ENCODE measurements around the gene RPS6KA3.

RPS6KA3 gene

GRCh38 chrX:20284992-20285391 is 18.3 kb upstream of the RPS6KA3 start:
- Histone ChIP-seq H3K36me3 (ENCODE audit: control insufficient read depth, insufficient read depth, low read length) (no peaks in the 10 kb centered on the region), H3K9me3 (ENCODE audit: control insufficient read depth, low read length) (no peaks in the 10 kb centered on the region), H3K4me1 (ENCODE audit: control insufficient read depth, insufficient read depth, low read length, poor library complexity, severe bottlenecking) (no peaks in the 10 kb centered on the region), H3K4me3 (ENCODE audit: extremely low read depth, insufficient read depth, low read length, poor library complexity, severe bottlenecking) (no peak overlapping the region), H3K27ac (ENCODE audit: low read depth, low read length, severe bottlenecking) (no peak overlapping the region)
- 100% methylated on average over 1 of the region's 1 CpG; no CpG with 5 or more reads in 1 of the 2 experiments for WGBS, 2 experiments (ENCODE audit: insufficient coverage in 2 of 2)

GRCh38 chrX:20284444-20284843 is 17.7 kb upstream of the RPS6KA3 start:
- no peak overlapping the region for H3K4me3 ChIP-seq (ENCODE audit: extremely low read depth, insufficient read depth, low read length, poor library complexity, severe bottlenecking)
- no peak overlapping the region for H3K27ac ChIP-seq (ENCODE audit: low read depth, low read length, severe bottlenecking)
- 100% methylated on average over 1 of the region's 1 CpG for WGBS, 2 experiments (ENCODE audit: insufficient coverage in 2 of 2)
- no peaks in the 10 kb centered on the region for H3K36me3 ChIP-seq (ENCODE audit: control insufficient read depth, insufficient read depth, low read length)
- H3K9me3 ChIP-seq (ENCODE audit: control insufficient read depth, low read length), result no peaks in the 10 kb centered on the region
- no peaks in the 10 kb centered on the region for H3K4me1 ChIP-seq (ENCODE audit: control insufficient read depth, insufficient read depth, low read length, poor library complexity, severe bottlenecking)

GRCh38 chrX:20280938-20281337 is 14.2 kb upstream of the RPS6KA3 start:
- H3K4me1 ChIP-seq (ENCODE audit: control insufficient read depth, insufficient read depth, low read length, poor library complexity, severe bottlenecking), result no peaks in the 10 kb centered on the region
- H3K4me3 ChIP-seq (ENCODE audit: extremely low read depth, insufficient read depth, low read length, poor library complexity, severe bottlenecking), result no peak overlapping the region
- no peak overlapping the region for H3K27ac ChIP-seq (ENCODE audit: low read depth, low read length, severe bottlenecking)
- H3K36me3 ChIP-seq (ENCODE audit: control insufficient read depth, insufficient read depth, low read length), result no peaks in the 10 kb centered on the region
- no CpG with 5 or more reads among the region's 4 CpGs for WGBS, 2 experiments (ENCODE audit: insufficient coverage in 2 of 2)
- H3K9me3 ChIP-seq (ENCODE audit: control insufficient read depth, low read length), result no peaks in the 10 kb centered on the region

DNA sequence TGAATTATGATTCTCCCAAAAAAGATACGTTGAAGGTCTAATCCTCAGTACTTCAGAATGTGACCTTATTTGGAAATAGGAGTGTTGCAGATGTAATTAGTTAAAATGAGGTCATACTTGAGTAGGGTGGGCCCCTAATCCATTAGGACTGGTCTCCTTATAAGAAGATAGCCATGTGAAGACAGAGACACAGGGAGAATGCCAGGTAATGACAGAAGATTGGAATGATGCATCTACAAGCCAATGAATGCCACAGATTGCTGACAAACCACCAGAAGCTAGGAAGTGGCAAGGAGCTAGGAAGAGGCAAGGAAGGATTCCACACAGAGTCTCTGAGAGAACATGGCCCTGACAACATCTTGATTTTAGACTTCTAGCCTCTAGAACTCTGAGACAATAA is 7.4 kb upstream of the RPS6KA3 start:
- Histone ChIP-seq H3K4me3 (ENCODE audit: extremely low read depth, insufficient read depth, low read length, poor library complexity, severe bottlenecking) (no peak overlapping the region), H3K4me1 (ENCODE audit: control insufficient read depth, insufficient read depth, low read length, poor library complexity, severe bottlenecking) (peaks cover 19% of the 10 kb centered on the region), H3K36me3 (ENCODE audit: control insufficient read depth, insufficient read depth, low read length) (no peaks in the 10 kb centered on the region), H3K27ac (ENCODE audit: low read depth, low read length, severe bottlenecking) (no peak overlapping the region), H3K9me3 (ENCODE audit: control insufficient read depth, low read length) (no peaks in the 10 kb centered on the region)
- no CpG with 5 or more reads among the region's 1 CpG for whole genome bisulfite sequencing, 2 experiments (ENCODE audit: insufficient coverage in 2 of 2)

DNA sequence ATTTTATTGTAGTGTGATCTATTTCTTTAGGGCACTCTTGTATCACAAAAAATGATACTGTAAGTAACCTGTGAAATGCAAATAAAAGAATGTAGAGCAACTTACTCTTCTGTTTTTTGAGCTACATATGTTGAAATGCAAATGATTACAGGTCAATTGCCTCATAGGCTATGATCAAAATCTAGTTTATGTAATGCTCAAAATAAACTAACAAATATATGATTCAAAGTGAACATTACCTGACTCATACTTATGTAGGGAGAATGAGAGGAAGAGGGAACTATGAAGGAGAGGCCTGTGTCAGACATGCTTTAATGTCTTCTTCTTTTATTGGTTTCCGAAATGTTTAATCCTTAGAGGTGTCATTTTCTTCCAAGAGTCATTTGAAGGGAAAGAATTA is 5.0 kb upstream of the RPS6KA3 start:
- Histone ChIP-seq H3K9me3 (ENCODE audit: control insufficient read depth, low read length) (no peaks in the 10 kb centered on the region), H3K36me3 (ENCODE audit: control insufficient read depth, insufficient read depth, low read length) (no peaks in the 10 kb centered on the region), H3K27ac (ENCODE audit: low read depth, low read length, severe bottlenecking) (no peak overlapping the region), H3K4me3 (ENCODE audit: extremely low read depth, insufficient read depth, low read length, poor library complexity, severe bottlenecking) (no peak overlapping the region), H3K4me1 (ENCODE audit: control insufficient read depth, insufficient read depth, low read length, poor library complexity, severe bottlenecking) (peaks cover 19% of the 10 kb centered on the region)
- no CpG with 5 or more reads among the region's 1 CpG for WGBS, 2 experiments (ENCODE audit: insufficient coverage in 2 of 2)

DNA sequence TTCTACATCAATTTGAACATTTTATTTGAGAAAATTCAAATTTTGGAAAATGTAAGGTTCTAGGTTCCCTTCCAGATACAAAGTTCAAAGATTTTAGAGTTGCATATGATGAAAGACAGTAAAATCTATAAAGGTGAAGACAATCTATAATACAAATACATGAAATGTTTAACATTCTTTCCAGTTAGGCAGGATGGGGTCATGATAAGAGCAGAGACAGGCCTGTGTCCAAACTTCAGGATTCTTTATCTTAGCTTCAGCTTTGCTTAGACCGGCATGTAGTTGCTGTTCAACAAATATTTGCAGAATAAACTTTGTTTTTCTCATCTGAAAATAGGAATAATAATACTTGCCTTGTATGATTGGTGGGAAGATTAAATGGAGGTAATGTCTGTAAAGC is 4.5 kb upstream of the RPS6KA3 start:
- Histone ChIP-seq H3K4me3 (ENCODE audit: extremely low read depth, insufficient read depth, low read length, poor library complexity, severe bottlenecking) (no peak overlapping the region), H3K27ac (ENCODE audit: low read depth, low read length, severe bottlenecking) (no peak overlapping the region), H3K9me3 (ENCODE audit: control insufficient read depth, low read length) (no peaks in the 10 kb centered on the region), H3K36me3 (ENCODE audit: control insufficient read depth, insufficient read depth, low read length) (no peaks in the 10 kb centered on the region), H3K4me1 (ENCODE audit: control insufficient read depth, insufficient read depth, low read length, poor library complexity, severe bottlenecking) (peaks cover 19% of the 10 kb centered on the region)
- WGBS, 2 experiments (ENCODE audit: insufficient coverage in 2 of 2), result no CpG with 5 or more reads among the region's 1 CpG

- H3K4me3 ChIP-seq (ENCODE audit: extremely low read depth, insufficient read depth, low read length, poor library complexity, severe bottlenecking), result no peak overlapping the region
- H3K4me1 ChIP-seq (ENCODE audit: control insufficient read depth, insufficient read depth, low read length, poor library complexity, severe bottlenecking), result peaks cover 19% of the 10 kb centered on the region
- no peak overlapping the region for H3K27ac ChIP-seq (ENCODE audit: low read depth, low read length, severe bottlenecking)
- no peaks in the 10 kb centered on the region for H3K36me3 ChIP-seq (ENCODE audit: control insufficient read depth, insufficient read depth, low read length)
- no peaks in the 10 kb centered on the region for H3K9me3 ChIP-seq (ENCODE audit: control insufficient read depth, low read length)
- WGBS, 2 experiments (ENCODE audit: insufficient coverage in 2 of 2), result no CpG with 5 or more reads among the region's 1 CpG
Measured at GRCh38 chrX:20270562-20270890, 3.8 kb upstream of the RPS6KA3 start.

- Histone ChIP-seq H3K36me3 (ENCODE audit: control insufficient read depth, insufficient read depth, low read length) (no peaks in the 10 kb centered on the region), H3K9me3 (ENCODE audit: control insufficient read depth, low read length) (no peaks in the 10 kb centered on the region), H3K4me3 (ENCODE audit: extremely low read depth, insufficient read depth, low read length, poor library complexity, severe bottlenecking) (no peak overlapping the region), H3K27ac (ENCODE audit: low read depth, low read length, severe bottlenecking) (no peak overlapping the region), H3K4me1 (ENCODE audit: control insufficient read depth, insufficient read depth, low read length, poor library complexity, severe bottlenecking) (peaks cover 19% of the 10 kb centered on the region)
- no CpG with 5 or more reads among the region's 4 CpGs for WGBS, 2 experiments (ENCODE audit: insufficient coverage in 2 of 2)
Measured at GRCh38 chrX:20269848-20270561, 3.3 kb upstream of the RPS6KA3 start.

DNA sequence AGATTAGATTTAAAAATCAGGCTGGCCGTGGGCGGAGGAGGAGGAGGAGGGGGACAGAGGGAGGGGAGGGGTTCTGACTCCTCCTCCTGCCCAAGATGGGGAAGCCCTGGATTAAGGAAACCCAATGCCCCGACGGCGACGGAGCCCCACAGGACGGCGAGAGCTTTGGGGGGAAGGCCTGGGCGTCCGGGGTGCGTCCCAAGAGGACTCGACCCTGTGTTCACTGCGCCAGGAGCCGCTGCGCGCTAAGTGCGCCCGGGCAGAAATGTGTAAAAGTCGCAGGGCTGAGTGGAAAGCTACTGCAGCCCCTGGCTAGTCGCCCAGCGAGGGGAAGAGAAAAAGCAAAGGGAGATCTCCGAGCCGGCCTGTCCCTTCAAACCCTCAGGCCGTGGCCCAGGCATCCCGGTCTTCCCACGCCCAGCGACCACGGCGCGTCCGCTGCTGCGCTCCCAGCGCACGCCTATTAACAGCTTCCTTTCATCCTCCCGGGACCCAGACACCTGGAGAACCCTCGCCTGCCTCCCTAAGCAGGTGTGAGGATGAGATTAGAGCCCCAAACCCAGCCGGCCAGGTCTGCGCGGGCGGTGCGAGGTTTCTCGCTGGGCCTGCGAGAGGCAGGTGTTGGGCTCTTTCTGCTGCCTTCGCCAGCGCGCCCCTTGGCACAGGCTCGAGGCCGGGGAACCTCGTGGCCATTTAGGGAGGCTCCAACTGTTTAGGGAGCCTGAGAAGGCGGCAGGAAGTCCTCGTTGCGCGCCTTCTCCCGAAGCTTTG is 1.4 kb upstream of the RPS6KA3 start:
- H3K27ac ChIP-seq (ENCODE audit: low read depth, low read length, severe bottlenecking), result peak overlapping the region; percentile 1
- WGBS, 2 experiments (ENCODE audit: insufficient coverage in 2 of 2), result 18 to 19% methylated on average over 15 to 20 of the region's 54 CpGs

DNA sequence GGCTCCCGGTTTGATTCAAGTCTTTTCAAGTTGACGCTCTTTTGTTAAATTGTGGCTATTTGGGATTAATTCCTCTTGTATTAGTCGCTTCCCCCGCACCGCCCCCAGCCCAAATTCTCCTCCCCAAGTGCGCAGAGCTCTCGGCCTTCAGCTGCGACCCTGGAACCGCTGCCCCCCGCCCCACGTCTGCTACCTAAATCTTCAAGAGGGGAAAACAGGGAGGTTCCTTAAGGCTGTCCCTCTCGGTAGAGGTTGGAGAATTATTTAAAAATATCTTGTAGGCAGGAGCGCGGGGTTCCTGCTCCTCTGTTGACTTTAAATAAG is 860 bp upstream of the RPS6KA3 start:
- H3K27ac ChIP-seq (ENCODE audit: low read depth, low read length, severe bottlenecking), result no peak overlapping the region
- no peaks in the 10 kb centered on the region for H3K36me3 ChIP-seq (ENCODE audit: control insufficient read depth, insufficient read depth, low read length)
- H3K9me3 ChIP-seq (ENCODE audit: control insufficient read depth, low read length), result no peaks in the 10 kb centered on the region
- WGBS, 2 experiments (ENCODE audit: insufficient coverage in 2 of 2), result 0% methylated on average over 1 of the region's 14 CpGs; no CpG with 5 or more reads in 1 of the 2 experiments
- peak overlapping the region; percentile 66 for H3K4me3 ChIP-seq (ENCODE audit: extremely low read depth, insufficient read depth, low read length, poor library complexity, severe bottlenecking)
- peaks cover 10% of the 10 kb centered on the region for H3K4me1 ChIP-seq (ENCODE audit: control insufficient read depth, insufficient read depth, low read length, poor library complexity, severe bottlenecking)

More for the DNA sequence above, 1.4 kb upstream of the RPS6KA3 start:
- H3K4me3 ChIP-seq (ENCODE audit: extremely low read depth, insufficient read depth, low read length, poor library complexity, severe bottlenecking), result peak overlapping the region; percentile 66
- no peaks in the 10 kb centered on the region for H3K9me3 ChIP-seq (ENCODE audit: control insufficient read depth, low read length)
- no peaks in the 10 kb centered on the region for H3K36me3 ChIP-seq (ENCODE audit: control insufficient read depth, insufficient read depth, low read length)
- peaks cover 10% of the 10 kb centered on the region for H3K4me1 ChIP-seq (ENCODE audit: control insufficient read depth, insufficient read depth, low read length, poor library complexity, severe bottlenecking)

Measured in mesodermal cell (in vitro differentiated cells).